ENCODE results near the gene APOL2.
"Not testable (repeated sequence)": the region's sequence is repeated elsewhere in the genome, so short reads cannot be mapped to it uniquely, and the experiment has no call there.

The APOL2 gene

GRCh38 chr22:36196254-36197064 lies 42.9 kb downstream of the APOL2 start:
- no peak for DNase-seq

GRCh38 chr22:36194971-36195370 lies 44.4 kb downstream of the APOL2 start:
- peak; percentile 10 for DNase-seq

DNA sequence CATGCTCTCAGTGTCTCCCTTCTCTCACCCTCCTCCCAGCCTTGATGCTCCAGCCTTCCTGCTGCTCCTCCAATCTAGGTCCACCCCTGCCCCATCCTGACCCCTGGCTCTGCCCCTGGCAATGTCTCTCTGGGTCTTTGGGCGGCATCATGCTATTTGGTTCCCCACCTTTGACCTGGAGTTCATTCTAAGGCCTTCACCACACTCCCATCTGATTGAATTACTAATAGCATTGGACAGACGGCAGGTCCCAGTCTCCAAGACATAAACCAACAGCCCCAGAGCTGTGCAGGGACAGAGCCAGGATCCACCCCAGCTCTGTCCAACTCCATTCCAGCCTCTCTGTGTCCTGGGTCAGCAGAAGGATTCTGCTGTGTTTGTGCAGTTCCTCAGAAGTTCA lies 44.9 kb downstream of the APOL2 start:
- no peak for DNase-seq

- no peak for DNase-seq
Observed at GRCh38 chr22:36193577-36193976, 45.8 kb downstream of the APOL2 start.

- no peak for DNase-seq
Observed at GRCh38 chr22:36193171-36193570, 46.2 kb downstream of the APOL2 start.

DNA sequence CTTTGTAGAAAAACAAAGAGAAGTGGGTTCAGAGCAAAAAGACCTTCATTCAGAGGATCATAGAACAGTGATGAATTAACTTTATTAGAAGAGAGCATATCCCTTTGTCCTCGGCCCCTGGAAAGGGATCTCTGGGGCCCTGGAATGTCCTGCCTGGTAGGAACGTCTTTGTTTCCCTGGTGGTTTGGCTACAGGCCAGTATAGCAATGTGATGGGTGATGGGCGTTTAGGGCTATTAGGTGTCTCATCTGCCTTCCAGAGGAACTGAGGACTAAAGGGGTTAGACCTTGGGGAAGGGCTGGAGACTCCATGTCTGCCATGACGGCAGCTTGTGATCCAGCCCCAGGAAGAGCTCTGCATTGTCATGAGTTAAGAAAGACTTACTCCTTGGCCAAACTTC lies 46.8 kb downstream of the APOL2 start:
- no peak for DNase-seq

GRCh38 chr22:36191106-36191836 lies 48.1 kb downstream of the APOL2 start:
- no peak for DNase-seq

GRCh38 chr22:36187862-36188261 lies 51.5 kb downstream of the APOL2 start:
- not testable (repeated sequence) for DNase-seq

DNA sequence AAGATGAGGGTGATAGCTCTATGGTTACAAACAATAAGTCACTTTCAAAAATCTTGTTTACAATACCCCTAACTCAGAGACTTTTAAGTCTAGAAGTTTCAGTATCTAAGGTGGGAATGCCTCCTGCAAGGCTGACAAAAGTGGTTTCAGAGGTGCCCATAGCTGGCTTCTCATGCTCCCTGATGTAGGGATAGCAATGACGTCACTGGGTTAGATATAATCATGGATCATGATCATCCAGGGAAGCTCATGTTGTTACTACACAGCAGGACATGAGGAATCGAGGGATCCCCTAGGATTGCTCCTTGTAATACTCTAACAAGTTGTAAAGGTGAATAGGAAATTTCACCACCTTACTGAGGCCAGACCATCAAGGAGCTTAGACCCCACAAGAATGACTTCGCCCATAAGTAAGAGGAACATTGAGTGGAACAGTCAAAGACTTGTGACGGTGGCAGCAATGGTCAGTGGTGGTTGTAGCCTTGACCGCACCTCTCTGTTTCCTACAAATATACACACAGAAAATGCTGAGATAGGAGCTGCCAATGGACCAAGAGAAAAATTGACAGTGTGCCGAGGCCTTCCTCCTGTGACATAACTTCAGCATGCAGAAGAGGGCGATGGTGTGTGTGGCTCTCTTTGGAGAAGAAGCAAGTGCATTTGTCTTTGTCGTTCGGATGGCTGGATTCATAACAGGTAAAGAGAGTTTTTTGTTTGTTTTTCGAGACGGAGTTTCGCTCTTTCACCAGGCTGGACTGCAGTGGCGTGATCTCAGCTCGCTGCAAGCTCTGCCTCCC lies 53.3 kb downstream of the APOL2 start:
- DNase-seq = peak; percentile 3

GRCh38 chr22:36184433-36185025 lies 54.8 kb downstream of the APOL2 start:
- DNase-seq = no peak

GRCh38 chr22:36183446-36183845 lies 55.9 kb downstream of the APOL2 start:
- no peak for DNase-seq

DNA sequence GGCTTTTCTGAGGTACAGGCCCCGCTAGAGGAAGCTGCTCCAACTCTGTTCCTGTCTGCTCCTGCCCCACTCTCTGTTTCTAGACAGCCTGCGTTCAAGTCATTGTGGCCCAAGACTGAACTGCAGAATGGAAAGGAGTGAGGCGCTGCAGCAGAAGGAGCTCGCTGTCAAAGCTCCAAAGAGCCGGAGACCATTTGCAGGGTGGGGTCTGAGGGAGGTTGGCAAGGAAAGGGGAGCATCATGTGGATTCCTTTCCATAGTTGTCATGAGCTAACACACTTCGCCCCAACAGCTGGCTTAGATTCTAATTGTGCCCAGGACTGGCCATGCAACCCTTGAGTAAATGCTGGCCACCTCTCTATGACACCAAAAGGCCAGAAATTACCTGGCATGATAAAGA lies 56.5 kb downstream of the APOL2 start:
- DNase-seq = no peak

DNA sequence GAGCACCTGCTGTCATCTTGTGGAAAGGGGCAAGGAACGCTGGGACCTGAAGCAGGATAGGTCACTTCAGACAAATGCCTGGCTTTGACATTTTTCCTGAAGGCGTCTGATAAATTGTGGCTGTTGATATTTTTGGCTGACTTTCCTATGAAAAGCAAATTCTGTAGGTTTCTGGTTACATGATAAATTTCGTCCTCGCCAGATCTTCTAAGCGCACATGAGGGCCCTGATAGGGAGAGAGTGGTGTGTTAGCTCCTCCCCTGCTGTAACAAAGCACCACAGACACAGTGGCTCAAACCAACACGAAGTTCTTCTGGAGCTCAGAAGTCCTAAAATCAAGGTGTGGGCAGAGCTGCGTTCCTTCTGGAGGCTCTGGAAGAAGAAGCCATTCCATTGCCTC lies 57.3 kb downstream of the APOL2 start:
- no peak for DNase-seq

DNA sequence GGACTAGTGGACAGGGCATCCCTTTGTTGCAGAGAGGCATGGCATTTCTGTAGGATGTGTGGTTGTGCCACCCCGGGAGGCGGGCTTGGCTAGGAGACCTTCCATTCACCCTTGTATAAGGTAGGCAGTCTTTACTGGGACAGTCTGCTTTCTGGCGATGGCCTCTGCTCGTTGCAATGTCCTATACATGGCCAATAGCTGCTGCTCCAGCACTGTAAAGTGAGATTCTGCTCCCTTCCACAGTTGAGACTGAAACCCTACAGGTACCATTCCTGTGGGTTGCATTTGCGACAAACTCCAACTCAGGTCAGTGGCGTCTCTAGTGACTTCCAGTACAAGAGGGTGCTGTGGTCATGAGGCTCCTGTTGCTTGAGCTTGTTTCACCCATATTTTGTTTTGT lies 58.4 kb downstream of the APOL2 start:
- no peak for DNase-seq

- peak; percentile 29 for DNase-seq
Observed at GRCh38 chr22:36180038-36180880, 59.1 kb downstream of the APOL2 start.

DNA sequence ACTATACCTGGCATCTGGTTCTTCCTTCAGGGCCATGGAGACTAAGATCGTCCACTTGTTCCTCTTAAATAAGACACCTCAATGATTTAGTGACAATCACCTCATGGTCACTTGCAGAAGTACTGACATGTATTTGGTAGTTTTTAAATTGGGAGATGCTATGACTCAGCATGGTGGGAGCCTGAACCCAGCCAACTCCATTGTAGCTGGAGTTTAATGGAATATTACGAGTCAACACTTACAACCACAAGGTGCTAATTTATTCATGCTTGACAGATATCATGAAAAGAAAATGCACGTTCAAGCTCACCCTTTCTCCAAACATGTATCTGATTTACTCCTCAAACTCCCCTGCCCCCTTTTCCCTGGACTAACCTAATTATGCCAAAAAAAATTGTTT lies 62.2 kb downstream of the APOL2 start:
- no peak for DNase-seq

All from NCI-H510A treated with DMSO at 0.1 percent for 48 hours (cell line).